GM12878 (cell line): ENCODE measurements around the gene SCIMP.

Source experiments
- NFYA ChIP-seq: IDR thresholded peaks from 2 replicates; pipeline ENCODE4 v1.6.1; 2011; ENCODE audit warnings: low read depth, mild to moderate bottlenecking, low read length, improper control_type of control experiment, borderline replicate concordance
- TF ChIP-seq, protein P1 (sequence below): IDR thresholded peaks from 2 replicates; pipeline ENCODE4 v1.6.1; 2012; ENCODE audit warnings: low read depth, low read length, improper control_type of control experiment

- TF ChIP-seq NFYA, result no peak
- TF ChIP-seq, protein P1, sequence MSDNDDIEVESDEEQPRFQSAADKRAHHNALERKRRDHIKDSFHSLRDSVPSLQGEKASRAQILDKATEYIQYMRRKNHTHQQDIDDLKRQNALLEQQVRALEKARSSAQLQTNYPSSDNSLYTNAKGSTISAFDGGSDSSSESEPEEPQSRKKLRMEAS, result no peak
These were observed 49.1 kb upstream of the SCIMP start for GRCh38 chr17:5283571-5284315.
